NCI-H2107 treated with DMSO at 0.1 percent for 48 hours (cell line): Measurements from ENCODE around the gene CCDC50.

ENCODE experiments used
- DNase-seq: peaks from one replicate; lab custom pipeline; 2025; ENCODE audit not compliant: unreplicated experiment; lab: John Stamatoyannopoulos, UW

The CCDC50 gene

DNA sequence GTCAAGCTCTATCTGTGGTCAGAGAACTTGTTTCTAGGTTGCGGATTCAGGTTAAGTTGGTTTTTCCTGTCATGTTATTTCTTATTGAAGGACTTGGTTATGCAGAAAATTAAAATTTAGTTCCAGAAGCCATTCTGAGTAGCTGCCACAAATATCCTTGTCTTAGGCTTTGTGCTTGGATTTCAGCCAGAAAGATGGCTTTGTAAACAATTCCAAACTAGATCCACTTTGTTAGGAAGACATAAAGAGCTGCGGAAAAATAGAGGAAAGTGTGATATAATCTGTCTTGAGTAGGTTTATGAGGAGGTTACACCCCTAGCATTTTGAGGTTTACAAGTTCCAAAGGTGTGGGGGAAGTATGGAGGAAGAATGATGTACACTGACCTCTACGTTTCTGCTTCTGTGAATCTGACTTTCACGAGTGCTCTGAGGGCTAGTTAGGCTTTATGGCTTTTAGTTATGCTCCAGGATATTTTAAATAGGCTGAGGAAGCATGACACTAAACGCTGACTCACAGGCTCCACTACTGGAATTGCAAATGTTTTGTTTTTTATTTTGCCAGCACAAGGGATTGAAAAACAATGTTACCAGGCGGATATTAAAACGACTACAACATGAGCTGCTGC, 47.4 kb downstream of the CCDC50 start:
- DNase-seq, result no peak

DNA sequence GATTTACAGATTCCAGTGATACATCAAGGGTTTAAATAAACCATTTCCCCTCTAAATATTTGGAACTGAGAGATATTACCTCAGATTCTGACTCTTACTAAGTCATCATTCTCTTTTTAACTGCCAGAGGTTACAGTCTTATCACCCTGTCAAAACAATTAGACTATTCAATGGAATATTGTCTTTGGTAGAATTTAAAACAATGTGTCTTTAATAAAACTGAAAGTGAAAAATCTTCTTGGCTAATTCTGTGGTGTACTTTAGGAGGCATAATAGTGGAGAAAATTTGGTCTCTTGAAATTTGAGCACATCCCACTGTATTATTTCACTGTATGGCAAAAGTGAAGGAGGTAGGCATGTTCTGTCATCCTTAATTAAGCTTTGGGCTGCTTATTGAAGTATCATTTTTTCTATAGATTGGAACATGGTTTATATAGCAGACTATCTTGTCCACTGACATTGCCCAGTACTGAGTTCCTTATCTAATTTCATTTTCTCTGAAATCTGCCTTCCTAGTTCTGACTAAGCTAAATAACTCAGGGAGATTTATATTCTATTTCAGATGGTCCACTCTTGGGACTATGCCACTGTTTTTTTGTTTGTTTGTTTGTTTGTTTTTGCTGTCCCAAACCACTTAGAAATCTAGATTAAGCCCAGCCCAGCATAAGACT, 49.1 kb downstream of the CCDC50 start:
- DNase-seq, result no peak

DNA sequence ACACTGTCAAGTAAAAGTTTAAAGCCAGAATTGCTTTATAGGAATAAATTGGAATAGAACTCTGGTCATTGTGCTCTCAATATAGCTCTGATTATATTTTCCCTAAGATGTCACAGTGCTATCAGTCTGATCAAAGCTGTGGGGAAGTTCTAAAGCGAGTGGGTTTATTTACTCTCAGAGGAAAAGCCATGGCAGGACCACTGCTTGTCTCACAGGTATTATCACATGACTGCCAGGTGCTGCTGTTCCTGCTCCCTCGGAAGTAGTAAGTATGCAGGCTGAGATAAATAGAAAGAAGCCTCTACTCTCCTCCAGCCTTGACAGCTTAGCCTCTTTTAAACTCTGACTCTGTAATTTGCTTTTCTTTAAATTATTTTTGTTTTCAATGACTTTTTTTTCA, 50.3 kb downstream of the CCDC50 start:
- DNase-seq, result no peak

DNA sequence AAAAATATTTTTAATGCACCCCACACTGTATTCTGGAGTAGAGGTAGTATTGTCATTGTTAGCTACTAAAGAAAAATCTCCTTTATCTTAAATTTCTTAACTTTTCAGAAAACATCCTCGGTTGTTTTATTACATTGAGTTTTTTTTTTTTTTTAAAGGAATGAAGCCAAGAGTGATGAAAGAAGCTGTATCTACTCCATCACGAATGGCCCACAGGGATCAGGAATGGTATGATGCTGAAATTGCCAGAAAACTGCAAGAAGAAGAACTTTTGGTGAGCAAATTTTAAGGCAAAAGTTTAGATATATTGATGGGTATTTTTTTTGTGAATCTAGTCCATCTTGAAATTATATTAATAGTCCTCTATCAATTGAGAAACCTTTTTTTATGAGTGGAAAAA, 50.8 kb downstream of the CCDC50 start:
- DNase-seq, result no peak

DNA sequence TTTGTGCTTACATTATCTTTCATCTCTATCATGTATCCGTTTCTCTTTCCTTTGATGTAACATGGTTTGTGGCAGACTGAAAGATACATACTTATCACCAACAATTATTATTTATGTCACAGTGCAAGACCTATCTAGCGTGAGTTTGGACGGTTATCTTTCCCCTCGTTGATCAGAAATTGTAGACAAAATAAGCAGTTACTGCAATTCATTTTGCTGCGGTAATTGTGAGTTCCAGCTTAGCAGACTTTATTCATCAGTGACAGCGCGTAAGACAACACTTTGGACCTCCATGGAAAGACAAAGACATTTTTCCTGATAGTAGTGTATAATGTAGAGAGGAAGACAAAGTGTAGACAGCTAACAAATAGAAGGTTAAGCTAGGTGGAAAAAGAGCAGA, 52.1 kb downstream of the CCDC50 start:
- no peak for DNase-seq

DNA sequence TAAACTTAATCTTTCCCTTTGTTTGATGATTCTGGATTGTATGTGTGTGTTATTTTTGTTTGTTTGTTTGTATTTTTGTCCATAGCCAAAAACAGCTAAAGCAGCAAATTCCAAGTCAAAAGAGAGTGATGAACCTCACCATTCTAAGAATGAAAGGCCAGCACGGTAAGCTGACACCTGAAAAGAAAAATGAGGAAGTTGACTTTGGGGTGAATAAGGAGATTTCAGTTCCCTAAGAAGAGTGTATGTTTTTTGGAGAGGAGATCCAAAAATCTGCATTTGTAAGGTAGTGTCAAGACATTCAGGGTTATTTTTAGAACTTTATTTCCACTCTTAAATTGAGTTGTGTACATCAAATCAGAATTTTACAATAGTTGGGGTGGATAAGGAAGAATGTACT, 53.5 kb downstream of the CCDC50 start:
- DNase-seq, result no peak

DNA sequence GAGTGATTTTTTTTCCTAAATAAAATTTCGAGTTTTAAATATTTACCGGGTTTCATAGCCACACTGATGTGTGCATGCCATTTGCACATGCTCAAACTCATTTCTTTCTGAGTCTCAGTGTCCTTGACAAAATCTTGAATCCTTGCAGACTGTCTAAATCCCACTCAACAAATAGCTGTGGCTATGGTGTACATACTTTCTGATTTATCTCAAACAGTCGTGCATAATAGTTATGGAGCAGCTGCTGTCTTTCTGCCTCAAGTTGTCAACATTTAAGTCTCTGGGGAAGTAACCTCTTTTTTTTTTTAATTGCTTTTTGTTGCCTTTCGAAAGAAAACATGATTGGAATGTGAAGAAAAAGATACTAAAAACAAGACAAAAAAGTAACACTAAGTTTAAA, 53.9 kb downstream of the CCDC50 start:
- no peak for DNase-seq

DNA sequence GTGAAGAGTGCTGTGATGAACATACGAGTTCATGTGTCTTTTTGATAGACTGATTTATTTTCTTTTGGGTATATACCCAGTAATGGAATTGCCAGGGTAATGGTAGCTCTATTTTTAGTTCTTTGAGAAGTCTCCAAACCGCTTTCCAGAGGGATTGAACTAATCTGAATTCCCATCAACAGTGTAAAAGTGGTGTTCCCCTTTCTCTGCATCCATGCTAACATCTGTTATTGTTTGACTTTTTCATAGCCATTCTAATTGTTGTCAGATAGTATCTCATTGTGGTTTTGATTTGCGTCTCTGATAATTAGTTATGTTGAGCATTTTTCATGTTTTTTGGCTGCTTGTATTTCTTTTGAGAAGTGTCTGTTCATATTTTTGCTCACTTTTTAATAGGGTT, 55.9 kb downstream of the CCDC50 start:
- DNase-seq, result no peak

DNA sequence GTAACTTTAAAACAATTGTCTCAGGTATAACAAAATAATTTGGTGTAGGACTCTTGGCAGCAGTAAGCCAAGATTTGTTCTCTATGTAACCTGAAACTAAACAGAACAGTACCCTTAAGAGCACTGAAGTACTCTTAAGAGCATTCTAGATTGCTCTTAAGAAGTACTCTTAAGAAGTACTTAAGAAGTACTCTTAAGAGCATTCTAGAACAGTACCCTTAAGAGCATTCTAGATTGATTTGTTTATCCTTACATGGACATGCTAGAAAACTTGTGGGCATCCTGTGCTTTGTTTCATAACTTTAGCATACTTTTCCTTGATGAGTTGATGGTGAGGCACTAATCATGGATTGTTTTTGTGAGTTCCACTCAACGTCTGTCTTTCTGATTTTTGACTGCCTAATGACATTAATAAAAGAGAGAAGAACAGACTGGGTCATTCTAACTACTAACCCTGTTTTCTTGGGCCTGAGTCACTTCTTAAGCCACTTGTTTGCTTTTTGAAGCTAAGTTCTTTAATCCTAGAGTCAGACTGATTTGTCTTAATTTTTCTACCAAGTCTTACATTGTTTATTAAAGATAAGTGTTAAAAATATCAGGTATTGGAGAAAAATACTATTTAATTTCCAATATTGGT, 58.4 kb downstream of the CCDC50 start:
- peak; percentile 48 for DNase-seq

DNA sequence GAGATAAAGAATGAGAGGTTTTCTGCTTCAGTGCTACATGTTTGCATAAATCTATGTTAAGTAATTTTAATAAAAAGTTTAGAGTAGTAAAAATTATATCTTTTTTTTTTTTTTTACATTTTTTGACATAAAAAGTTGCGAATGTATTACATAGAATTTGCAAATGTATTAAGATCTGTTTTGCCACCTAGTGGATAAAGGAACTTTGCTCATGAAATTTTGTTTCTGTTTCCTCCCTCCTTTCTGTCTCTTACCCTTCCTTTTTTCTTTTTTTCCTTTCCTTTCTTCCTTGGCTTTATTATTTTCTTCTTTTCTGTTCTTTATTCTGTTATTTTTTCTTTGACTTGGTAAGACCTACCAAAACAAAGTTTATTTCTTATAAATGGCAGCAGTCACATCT, 59.6 kb downstream of the CCDC50 start:
- DNase-seq, result no peak

DNA sequence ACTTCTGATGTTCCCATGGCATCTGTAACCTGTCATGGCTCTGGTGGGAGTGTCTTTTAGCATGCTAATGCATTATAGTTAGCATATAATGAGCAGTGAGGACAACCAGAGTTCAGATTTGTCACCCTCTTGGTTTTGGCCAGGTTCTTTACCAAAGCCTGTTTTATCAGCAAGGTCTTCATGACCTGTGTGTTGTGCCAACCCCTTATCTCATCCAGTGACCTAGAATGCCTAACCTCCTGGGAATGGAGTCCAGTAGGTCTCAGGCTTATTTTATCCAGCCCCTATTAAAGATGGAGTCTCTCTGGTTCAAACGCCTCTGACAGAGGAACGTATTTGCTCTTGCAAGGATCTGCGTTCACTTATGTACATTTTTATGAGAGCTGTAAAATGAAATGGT, 61.4 kb downstream of the CCDC50 start:
- no peak for DNase-seq

DNA sequence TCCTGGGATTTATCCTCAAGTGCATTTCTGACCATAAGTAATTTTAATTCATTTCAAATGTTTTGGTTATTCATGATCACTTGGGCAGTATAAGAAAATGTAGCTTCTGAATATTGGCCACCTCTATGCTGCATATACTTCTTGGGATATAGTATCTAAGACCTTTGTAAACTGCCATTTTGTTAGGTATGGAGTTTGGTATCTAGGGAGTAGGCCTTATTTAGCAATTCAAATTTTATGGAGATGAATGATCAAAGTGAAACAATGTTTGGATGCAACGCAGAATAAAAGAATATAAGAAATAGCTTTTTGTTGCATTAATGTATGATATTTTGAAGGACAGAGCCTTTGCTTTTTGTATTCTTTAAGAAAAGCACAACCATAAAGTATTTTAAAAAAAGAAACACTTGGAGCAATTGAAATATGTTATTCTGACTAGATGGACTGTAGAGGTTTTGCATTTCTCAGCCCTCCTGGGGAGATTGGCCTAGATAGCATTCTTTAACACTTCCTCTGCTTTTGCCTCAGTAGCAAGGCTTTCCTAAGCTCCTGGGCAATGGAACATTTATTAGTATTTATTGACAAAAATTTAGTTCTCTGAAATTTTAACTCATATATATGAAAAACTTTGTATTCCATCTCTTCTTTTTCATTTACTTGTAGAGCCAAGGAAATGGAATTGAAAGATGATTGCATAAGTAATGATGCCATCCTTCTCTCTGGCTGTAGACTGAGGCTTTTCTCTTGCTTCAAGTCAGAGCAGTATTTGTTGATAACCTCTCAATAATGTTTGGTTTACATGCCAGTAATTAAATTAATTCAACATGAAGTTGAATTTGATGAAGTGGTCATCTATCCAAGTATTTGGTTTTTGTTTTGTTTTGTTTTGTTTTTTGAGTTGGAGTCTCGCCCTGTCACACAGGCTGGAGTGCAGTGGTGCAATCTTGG, 62.9 kb downstream of the CCDC50 start:
- DNase-seq, result no peak

DNA sequence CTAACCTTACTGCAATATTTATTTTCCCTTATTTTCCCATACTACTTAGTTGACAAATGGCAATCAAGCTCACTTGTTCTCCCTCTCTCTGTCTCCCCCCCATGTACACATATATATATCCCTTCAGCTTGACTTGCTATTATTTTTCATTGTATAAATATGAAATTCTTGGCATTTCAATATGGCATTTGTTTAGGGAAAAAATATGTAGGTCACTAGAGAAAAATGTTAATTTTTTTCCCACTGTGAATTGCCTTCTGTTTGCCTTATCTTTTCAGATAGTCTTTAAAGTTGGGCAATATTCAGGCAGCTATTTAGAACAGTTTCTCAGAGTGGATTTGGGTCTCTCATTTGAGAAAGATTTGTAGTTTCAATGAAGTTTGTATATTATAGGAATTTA, 64.0 kb downstream of the CCDC50 start:
- DNase-seq, result no peak

DNA sequence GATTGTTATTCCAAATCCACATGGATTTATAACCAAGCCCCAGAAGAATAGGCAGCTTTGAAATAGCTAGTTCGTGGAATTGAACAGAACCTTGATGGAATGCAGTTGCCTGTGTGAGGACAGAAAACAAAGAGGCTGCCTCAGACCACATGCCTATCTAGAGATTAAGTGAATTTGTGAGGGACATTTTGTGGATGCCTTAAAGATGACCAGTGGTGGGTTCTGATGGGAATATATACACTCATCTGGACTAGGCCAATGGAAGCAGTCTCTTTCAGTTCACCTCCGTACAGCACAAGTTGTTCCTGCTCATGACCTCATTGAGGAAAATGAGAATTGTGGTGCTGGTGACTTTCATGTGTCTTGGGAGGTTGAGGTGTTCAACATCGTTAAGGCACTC, 68.6 kb downstream of the CCDC50 start:
- DNase-seq, result no peak

DNA sequence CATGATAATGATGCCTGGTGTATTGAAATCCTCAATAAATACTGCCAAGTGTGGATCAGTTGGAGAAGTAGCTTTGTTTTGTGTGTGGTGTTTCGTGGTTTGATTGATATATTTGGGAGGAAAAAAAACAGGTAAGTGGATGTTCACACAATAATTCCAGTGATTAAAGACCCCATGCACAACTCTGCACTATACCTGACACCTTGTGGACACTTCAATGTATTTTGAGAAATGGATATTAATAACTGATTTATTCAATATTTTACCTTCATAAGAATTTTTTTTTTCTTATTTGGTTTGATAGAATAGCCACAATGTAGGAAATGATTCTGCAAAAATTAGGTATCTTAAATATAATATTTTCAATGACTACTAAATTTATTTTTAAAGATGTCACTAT, 69.4 kb downstream of the CCDC50 start:
- DNase-seq, result no peak

DNA sequence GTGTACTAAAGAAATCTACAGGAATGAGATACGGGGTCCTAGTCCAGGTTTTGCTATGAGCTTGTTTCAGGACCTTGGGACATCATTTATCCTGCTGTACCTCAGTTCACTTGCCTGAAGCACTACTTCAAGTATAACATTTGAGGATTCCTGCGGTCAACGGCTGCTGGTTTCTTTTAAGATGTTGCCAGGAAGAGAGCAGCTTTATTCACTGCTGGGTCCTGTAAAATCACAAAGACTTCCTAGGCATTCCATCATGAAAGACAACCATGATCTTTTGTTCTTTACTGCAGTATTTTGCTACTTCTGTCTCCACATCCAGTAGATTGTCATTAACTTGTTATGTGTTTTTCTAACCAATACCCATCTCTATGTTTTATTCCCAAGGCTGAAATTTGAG, 70.7 kb downstream of the CCDC50 start:
- no peak for DNase-seq

DNA sequence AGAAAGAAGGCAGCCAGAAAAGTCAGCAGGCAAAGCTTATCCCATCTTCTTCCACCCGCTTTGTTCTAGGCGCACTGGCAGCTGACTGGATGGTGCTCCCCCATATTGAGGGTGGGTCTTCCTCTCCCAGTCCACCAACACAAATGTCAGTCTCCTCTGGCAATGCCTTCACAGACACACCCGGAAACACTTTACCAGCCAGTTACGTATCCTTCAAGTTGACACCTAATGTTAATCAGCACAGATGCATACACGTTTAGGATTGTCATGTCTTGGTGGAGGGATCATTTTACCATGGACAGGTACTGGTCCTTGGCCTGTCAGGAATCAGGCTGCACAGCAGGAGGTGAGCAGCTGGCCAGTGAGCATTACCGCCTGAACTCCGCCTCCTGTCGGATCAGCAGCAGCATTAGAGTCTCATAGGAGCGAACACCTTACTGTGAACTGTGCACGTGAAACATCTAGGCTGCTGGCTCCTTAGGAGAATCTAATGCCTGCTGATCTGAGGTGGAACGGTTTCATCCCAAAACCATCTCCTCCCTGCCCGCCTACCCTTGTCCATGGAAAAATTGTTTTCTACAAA, 72.7 kb downstream of the CCDC50 start:
- DNase-seq, result no peak

DNA sequence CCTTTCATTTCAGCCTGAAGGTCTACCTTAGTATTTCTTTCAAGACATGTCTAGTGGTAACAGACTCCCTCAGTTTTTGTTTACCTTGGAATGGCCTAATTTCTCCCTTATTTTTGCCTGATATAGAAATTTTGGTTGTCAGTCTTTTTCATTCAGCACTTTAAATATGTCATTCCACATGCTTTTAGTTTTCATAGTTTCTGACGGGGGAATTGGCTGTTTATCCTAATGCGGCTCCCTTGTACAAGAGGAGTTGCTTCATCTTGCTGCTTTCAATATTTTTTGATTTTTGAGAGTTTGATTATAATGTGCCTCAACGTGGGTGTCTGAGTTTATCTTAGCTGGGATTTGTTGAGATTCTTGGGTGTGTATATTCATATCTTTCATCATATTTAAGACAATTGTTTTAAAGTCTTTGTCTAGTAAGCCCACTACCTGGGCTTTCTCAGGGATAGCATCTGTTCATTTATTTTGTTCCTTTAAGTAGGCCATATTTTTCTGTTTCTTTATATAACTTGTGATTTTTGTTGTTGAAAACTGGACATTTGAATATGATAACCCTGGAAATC, 80.7 kb downstream of the CCDC50 start:
- no peak for DNase-seq

DNA sequence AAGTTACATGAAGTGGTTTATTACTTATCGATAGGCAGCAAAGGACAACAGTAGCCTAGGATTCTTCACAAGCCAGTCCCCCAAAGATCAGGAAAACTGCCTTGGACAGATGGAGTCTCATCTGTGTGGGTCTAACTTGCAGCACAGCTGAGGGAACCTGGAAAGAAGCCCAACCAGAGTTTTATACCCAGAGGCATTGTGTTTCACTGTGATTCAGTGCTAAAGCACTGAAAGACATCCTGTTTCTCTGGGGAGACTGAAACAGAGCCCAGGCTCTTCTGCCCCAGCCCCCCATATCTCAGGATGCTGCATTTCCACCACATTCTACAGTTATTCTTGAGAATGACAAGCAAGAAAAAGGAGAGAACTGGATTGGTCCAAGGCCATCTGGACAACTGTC, 83.6 kb downstream of the CCDC50 start:
- DNase-seq, result no peak

DNA sequence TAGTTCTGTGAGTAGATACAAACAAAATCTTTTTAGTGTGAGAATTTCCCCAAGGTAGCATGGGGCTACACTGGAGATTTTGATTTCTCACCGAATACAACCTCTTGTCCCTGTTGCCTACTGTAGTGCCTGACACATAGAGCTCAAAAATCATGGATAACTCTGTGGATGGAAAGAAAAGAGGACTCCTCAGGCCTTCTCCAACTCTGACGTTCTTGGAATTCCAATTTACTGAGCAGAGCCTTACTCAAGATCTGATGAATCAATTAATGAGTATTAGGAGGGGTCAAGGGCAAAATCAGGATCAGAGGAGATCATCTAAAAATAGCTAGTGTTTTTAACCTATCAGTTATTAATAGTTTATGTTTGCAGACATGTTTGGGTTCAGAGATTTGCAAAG, 85.1 kb downstream of the CCDC50 start:
- no peak for DNase-seq

DNA sequence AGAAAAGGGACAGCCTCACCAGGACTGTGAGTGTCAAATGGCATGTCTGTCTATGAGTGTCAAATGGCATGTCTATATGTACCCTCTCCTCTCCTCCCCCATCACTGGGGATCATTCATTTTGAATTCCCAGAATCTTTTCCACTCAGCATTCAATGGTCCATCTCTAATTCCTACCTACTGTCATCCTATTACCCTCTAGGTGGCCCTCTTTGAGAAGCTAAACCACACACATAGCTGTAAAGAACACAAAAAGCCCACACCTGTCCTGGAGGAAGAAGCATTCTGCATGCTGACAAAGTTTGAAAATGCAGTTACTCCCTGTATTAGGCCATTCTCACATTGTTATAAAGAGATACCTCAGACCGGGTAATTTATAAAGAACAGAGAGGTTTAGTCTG, 85.5 kb downstream of the CCDC50 start:
- no peak for DNase-seq
